NCI-H2227 treated with DMSO at 0.1 percent for 48 hours (cell line): ENCODE data around the gene WWOX.

Source experiments
- DNase-seq: peaks from one replicate; lab custom pipeline; 2025; lab: John Stamatoyannopoulos, UW

Gene WWOX

DNA sequence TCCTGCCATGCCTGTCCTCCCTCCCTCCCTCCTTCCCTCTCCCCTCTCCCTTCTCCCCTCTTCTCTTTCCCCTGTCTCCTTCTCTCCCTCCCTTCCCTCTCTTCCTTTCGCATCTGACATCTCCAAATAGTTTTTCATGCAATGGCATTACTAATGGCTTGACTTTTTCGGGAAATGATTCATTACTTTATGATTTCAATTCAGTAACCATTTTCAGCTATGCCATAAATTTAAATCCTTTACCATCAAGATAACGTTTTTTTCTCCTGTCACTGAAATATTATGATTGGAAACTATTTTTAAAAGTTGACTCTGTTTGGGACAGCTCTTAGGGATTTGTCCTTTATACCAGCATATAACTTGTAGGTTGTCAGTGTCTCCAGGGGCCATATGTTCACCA lies 201.0 kb downstream of the WWOX start:
- DNase-seq, result no peak

DNA sequence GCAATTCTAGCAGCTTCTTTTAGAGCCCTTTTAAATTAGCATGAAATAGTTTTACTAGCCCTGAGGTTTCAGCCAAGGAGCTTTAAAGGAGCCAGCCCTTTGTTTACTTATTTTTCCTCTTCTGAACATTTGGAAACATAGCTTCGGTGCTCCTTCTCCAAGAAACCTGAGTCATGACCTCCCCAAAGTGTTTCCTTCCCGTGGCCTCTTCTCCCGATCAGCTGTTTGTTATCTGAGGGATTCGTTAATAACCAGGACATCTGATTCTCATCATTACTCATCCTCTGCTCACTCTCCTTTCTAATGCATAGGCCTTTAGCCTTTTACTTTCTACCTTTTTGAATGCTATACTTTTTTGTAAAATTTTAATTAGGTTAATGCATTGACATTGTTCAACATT lies 204.5 kb downstream of the WWOX start:
- no peak for DNase-seq

DNA sequence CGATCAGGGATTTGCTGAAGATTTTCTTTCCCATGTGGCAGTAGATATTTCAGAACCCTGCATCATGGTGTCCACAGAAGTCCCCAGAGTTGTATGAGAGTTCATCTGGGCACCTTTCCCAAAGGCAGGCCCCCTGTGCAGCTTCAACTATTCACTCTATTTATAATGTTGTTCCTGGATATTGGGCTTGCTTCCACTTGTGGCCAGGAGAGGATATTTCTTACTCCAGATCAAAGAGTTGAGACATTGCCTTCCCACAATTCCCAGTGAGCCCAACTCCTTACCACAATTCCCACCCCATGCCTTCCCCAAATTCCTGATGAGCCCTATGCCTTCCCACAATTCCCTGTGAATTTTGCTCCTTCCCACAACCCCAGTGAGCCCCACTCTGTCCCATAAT lies 206.9 kb downstream of the WWOX start:
- DNase-seq, result no peak

DNA sequence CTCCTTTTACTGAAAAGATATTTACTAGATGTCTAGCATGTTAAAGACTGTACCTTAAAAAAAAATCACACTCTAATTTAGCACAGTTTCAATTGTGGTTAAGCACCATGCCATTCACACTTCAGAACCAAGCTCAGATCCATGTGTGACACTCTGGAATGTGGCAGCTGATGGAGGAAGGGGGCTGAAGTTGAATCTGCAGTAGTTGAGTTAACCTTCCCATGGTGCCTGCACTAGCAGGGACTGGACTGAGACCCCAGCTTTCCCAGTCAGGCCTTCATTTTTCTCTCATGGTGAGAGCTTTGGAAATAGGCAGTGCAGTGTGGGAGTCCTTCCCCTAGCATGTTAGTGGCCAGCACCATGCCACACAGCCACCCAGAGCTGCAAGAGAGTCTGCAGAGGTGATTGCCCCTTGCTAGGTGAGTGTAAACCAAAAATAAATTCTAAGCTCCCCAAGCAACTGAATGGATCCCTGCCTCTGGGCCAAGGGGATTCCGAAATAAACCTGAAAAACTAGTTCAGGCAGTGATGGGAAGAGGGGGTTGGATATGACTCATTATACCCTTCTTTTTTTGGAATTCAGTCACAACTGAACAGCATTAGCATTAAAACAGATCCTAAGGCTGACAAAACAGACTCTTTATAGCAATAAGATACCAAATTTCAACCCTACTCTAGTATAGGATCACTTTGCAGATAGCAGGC lies 208.5 kb downstream of the WWOX start:
- DNase-seq, result no peak

DNA sequence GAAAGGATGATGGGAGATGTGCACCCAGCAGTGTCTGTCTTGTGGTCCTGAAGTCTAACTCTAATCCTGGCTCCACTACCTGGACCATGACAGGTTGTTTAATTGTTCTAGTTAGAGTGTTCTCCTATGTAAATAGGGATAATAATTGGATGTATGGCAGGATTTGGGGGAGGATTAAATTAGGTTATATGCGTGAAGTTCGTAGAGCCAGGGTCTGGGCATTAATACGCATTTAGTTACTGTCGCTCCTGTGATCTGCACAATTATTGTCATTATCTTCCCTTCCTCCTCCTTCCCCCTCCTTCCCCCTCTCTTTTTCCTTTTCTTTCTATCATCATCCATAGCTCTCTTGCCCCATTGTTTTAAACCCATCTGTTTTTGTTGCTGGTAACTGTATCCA lies 210.3 kb downstream of the WWOX start:
- no peak for DNase-seq

DNA sequence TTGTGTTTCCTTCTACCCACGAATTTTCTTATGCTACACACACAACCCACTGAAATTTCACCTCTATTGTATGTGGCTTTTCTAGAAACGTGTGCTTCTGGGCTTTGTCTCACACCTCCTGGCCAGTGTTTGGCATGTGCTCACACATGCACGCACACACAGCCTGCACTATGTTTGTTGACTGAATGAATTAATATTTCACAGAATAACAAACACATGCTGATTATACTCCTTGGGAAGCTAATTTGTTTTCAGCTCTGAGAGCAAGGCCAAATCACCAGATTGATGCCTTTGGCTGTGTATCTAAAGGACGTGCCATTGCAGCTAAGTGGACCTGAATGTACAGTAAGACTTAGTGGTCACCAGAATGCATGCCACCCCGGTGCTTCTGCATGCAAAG lies 210.7 kb downstream of the WWOX start:
- no peak for DNase-seq

DNA sequence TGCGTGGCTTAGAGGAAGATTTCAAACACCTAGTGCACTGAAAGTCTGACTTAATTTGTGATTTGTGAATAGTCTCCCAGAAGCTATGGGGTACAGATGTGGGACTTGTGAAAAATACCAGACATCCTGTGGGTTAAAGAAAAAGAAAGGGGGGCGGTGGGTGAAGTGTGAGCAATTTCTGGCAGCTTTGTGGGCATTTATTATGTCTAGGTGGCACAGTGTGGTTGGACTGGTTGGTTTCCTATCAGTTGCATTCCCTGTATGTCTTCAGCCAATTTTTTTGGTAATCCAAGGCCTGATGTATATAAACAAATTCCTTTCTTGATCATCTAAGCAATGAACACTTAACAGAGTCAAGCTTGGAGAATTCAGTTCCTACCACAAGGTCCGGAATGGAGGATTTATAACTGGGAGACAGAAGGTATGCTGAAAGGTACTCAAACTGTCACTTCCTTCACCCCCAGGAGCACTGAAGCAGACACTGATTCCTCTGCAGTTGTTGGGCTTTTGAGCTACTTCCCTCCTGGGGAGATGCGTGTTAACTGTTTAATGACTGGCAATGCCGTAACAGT lies 211.6 kb downstream of the WWOX start:
- no peak for DNase-seq

DNA sequence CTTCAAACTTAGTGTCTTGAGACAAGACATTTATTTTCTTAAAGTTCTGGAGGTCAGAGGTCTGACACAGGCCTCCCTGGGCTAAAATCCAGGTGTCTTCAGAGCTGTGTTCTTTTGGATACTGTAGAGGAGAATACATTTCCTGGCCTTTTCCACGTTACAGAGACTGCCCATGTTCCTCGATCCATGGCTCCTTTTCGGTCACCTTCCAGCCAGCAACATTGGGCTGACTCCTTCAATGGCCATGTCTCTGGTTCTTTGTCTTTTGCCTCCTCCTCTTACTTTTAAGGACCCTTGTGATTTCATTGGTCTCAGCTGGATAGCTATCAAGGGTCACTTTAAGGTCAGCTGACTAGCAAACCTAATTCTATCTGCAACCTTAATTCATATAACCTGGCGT lies 212.4 kb downstream of the WWOX start:
- no peak for DNase-seq

DNA sequence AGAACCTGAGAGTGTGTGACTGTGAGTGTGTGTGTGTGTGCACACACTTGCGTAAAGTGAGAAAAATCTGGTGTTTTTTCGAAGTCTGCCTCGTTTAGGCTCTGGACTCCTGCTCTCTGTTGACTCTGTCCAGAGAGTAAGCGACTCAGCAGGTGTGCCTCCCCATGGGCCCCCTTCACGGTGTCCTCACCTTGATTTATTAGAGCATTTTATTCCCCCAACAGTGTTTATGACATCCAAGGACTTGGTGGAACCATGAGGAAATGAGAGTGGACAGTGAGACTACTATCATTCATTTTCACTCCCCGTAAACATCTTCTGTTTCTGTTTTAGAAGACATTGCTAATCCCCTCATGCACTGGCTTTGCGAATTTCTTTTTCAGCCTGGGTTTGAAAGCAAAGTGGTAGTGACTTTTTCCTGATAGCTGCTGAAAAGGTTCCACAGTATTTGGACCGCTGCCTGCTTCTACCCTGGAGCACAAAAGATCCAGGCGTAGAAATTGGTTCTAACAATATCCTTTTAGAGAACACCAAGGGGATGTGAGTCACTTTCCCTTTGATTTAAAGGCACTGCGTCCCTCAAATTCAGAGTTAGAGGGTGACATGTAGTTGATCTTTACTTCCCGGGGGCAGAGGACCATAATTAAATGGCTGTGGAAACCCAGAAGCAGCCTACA lies 218.2 kb downstream of the WWOX start:
- DNase-seq, result no peak

DNA sequence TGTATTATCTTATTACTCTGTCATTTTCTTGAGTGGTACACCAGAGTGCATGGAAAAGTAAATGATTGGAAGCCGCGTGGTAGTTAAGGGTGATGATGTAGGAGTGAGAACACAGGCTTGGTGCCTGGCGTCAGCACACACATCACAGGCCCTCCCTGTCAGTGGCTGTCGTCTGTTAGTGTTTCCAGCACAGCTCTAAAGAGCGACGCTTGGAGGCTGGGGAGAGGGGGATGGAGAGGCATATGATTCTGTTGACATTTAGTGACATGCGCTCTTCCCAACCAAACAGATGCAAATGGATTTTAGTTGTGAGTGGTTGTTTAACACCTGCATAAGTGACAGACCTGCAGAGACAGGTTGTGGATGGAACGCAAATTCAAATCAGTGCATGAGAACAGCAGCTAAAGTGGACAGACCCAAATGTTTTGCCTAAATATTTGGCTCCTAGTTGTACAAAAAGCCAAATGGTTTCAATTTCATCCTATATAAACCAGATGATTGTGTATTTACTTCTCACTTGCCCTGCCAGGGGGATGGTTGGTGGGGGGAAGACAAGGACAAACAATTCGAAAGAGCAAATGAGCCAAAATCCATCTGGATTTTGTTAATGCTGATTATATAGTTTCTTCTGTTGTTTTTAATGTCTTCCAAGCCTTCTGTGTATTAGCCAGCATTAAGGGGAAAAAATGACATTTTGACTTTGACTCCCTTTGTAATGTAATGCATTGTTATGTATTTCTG lies 222.3 kb downstream of the WWOX start:
- no peak for DNase-seq

DNA sequence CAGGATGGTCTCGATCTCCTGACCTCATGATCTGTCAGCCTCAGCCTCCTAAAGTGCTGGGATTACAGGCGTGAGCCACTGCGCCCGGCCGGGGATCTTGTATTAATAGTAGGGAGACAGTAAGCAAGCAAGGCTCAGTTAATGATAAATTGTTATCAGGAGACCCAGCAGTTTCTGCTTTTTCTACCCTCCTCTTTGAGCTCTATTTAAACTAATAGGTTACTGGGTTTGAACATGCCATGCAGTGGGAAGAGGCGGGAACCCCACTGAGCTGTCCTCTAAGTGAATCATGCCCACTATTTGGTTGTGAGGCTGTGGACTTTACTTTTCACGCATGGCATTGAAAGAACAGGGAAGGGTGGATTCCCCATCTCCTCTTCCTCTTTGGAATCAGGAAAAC lies 223.9 kb downstream of the WWOX start:
- DNase-seq, result no peak

DNA sequence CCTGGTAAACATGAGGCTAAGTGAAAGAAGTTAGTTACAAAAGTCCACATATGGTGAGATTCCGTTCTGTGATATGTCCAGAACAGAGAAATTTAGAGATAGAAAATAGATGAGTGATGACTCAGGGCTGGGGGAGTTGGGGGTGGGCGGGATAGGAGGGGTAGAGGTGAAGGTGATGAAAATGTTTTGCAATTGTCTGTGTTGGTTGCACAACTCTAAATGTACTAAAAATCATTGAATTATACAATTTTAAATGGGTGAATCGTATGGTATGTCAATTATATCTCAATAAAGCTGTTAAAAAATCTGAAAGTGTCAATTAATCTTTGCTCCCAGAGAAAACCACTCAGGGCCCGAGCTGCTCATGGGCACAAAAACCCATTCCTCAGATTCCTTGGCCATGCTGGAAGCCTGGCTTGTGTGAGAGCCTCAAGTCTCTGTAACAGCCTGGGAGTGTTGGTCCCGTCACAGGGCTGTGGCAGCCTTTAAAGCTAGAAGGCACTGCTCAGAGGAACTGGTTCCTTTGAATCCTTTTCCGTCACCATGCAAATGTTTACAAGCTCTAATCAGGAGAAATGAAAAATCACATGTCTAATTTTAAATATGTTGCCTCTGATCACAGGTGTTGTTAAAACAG lies 225.3 kb downstream of the WWOX start:
- DNase-seq, result no peak

DNA sequence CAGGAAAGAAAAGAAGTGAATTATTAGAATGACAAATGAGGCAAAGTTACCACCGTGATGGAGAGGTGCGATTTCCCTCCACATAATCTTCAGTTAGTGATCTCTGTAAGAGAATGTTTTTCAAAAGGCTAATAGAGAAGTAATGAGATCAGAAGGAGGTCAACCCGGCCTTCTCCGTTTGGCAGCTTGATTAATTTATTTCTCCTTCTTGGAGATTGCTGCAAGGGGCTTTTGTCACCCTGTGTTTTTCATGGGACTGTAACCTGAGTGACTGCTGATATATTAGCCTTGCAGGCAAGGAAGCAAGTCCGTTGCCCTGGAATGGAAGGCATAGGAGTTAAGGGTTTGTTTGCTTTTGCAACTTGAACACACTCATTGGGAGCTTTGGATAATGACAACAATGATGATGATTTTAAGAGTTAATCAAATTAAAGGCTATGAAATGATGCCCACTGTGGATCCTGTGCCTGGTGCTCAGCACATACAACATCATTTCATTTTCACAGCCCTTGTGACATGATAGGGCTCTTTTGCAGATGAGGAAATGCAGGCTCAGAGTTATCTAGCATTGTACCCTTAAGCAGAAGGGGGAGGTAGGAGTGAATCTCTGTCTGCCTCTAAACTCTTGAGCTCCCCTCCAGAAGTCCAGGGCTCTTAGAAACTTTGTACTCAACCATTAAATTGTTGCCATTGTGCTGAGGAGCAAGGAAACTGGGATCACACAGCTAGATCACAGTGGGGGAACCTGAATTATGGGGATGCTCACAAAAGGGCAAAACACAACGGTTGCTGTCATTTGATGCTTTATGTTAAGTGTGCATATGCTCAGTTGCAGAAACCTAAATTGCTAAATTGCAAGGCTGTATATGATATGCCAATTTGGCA lies 226.3 kb downstream of the WWOX start:
- DNase-seq, result peak; percentile 54

DNA sequence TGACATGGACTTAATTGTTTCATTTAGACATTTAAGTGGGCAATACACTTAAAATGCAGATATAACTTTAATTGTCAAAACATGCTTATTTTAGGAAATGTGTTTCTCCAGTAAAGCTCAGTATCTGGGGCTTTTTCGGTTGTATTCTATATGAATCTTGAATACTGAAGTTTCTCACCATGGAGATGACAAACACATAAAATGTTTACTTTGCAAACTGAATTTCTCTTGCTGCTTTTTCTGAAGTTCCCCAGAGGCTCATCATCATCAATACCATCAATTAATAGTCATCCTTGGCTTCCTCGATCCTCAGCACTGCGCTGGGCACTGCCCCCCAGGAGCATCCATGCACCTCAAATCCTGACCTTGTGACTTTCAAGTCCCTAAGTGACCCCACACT lies 227.3 kb downstream of the WWOX start:
- no peak for DNase-seq

DNA sequence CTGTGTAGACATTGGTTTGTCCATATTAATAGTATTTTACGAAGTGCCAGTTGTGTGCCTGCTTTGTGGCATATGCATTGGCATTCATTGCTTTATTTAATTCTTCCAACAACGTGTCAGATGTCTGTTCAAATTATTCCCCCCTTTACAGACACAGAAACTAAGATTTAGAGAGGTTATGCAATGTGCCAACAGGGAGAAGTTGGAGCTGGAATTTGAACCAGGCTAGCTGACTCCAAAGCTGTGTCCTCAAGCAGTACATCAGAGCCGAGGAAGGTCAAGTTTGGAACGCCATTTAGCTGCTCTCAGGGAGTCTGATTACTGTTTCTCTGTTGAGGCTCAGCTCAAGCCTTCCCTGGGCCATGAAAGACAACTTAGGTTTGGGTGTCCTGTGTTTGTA lies 232.3 kb downstream of the WWOX start:
- DNase-seq, result no peak

DNA sequence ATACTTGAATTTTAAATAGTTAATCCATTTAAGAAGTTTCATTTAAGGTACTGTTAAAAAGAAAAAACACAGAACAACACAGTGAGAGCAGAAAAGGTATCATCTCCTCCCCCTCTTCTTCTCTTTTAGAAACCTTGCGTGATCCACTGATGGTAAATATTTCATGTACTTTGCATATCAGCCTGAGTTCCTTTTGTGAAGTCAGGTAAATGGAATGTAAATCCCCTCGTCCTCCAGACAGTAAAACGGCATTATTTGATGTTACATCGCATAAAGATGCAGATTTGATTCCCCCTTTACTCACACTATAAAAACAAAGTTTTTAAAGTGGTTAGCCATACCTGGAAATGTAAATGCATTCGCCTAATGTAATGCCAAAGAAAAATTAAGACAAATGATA lies 234.4 kb downstream of the WWOX start:
- no peak for DNase-seq

DNA sequence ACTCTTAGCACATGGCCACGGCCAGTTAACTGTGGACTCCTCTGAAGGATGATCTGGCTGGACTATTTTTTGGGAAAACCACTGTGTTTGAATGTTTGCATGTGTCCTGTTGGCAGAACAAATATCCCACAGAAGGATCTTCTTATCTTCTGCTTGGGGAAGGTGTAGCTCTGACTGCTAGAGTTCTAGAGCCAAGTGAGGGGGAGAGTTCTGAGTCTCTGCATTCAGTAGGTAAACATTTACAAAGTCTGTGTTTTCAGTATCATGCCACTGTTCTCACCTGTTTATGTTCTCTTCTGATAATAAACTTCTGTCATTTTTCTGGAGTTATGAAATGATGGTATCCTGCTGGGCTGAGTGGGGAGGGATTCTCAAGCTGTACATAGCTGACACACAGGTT lies 241.1 kb downstream of the WWOX start:
- no peak for DNase-seq

DNA sequence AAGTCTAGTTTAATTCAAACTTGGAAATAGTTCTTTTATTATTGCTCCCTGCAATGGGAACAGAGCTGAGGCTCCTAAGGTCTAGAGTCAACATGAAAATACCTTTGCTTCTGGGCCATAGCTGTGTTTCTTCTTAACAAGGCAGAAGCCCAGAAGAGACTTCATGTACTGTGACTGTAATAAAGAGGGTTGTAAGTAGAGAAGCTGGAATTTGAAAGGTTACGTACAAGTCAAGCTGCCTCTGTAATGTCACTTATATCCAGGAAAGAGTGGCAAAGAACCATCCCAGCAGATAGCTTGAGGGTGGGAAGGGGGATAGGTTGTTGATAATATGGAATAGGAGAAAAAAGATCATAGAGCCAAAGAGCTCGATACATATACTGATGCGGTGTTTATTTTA lies 248.6 kb downstream of the WWOX start:
- DNase-seq, result no peak

DNA sequence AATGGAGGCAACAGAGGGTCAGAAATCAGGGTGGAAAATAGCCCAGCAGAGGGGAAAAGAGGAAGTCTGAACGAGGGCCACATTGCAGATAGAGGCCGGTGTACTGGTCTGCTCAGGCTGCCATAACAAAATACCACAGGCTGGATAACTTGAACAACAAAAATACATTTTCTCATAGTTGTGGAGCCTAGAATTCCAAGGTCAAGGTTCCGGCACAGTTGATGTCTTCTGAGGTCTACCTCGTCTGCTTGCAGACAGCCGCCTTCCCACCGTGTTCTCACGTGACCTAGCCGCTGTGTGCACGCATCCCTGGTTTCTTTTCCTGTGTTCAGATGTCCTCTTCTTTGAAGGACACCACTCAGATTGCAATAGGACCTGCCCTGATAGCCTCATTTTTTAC lies 249.4 kb downstream of the WWOX start:
- DNase-seq, result no peak

DNA sequence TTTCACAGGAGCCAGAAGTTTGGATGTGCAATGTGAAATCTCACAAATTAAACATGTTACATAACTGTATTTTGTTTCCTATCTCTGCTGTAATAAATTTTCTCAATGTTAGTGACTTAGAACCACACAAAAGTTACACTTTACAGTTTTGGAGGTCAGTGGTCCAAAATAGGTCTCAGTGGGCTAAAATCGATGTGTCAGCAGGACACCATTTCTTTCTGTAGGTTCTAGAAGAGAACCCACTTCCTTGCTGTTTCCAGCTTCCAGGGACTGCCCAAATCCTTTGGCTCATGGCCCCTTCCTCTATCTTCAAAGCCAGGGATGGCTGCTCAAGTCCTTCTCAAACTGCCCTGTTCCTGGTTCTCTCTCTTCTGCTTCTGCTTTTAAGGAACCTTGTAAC lies 252.7 kb downstream of the WWOX start:
- no peak for DNase-seq

DNA sequence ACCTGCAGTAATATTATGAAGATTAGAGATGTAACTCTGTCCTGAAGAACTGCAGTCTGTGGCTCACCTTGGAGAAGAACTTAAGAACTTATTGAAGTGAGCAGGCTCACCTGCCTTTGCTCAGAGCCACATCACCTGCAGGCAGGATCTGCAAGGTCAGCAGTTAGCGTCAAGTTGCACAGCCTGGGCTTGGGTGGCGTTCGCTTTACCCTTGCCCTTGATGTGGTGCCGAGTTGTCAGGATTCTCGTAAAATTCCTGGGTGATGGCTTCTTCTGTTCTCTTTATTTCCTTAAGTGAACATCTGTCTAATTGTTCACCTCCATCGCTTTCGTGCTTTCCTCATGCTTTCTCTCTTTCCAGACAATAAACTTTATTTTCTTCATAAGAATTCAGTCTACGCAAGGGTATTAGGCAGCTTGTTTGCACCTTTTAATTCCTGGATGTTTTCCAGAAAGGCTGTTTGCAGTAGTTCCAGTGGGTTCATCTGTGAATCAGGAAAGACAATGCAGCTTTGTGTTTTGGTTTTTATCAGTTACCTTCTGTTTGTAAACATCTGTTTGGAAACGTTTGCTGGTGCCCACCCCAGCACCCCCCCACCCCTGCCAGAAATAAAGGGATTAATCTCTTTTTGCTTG lies 254.3 kb downstream of the WWOX start:
- no peak for DNase-seq
